PC-3 (cell line): ENCODE data around the gene AKR1C8. TPM values are rescaled to one million over a fixed set of nuclear protein-coding genes. Genes with fewer than 3 reads are reported as not detected.

Source experiments
- ATAC-seq: fragments of 200-7000 bp; cut with Tn5 transposase; 2 replicates; pipeline ENCODE4 v1.9.1; 2020; ENCODE audit warnings: mild to moderate bottlenecking, moderate library complexity
- BruUV-seq: library from RNA; stranded (reverse); fragments of 400-500 nt; replicated peaks from 2 replicates; lab custom pipeline; 2021; lab: Mats Ljungman, UMichigan
- CTCF ChIA-PET: fragments of 300-600 bp; sonication (Branson Sonifier 250); formaldehyde crosslinking; loops from one replicate; lab custom pipeline; 2022; ENCODE audit warnings: antibody characterized with exemption; lab: Charles Lee
- POLR2A ChIA-PET: fragments of 300-600 bp; sonication (Branson Sonifier 250); formaldehyde crosslinking; loops from one replicate; lab custom pipeline; 2022; ENCODE audit warnings: antibody characterized with exemption; ENCODE audit not compliant: unreplicated experiment; lab: Charles Lee
- DNase-seq: peaks from one replicate; pipeline ENCODE4 v3.0.0-alpha.2; 2015
- H2AFZ ChIP-seq: fragments of 300-600 bp; sonication (generic); 2 replicates; pipeline ENCODE4 v1.6.0; 2016; ENCODE audit warnings: antibody characterized with exemption, low read length
- H3F3A ChIP-seq: fragments of 300-600 bp; sonication (generic); one replicate; pipeline ENCODE4 v1.6.0; 2017; ENCODE audit warnings: antibody characterized with exemption, low read length, control low read depth, mild to moderate bottlenecking; ENCODE audit not compliant: unreplicated experiment
- H3K27ac ChIP-seq: fragments of 300-600 bp; sonication (generic); 2 replicates; pipeline ENCODE4 v1.5.1; 2016; ENCODE audit warnings: mild to moderate bottlenecking, low read length
- H3K27me3 ChIP-seq: fragments of 300-600 bp; sonication (generic); 2 replicates; pipeline ENCODE4 v1.6.1; 2016; ENCODE audit warnings: low read length, mixed read lengths
- H3K36me3 ChIP-seq: fragments of 300-600 bp; sonication (generic); 2 replicates; pipeline ENCODE4 v1.6.1; 2016; ENCODE audit warnings: low read depth, mixed run types, low read length, mixed read lengths
- H3K4me1 ChIP-seq: fragments of 300-600 bp; sonication (generic); 2 replicates; pipeline ENCODE4 v1.5.1; 2016; ENCODE audit warnings: low read length; ENCODE audit not compliant: insufficient read depth
- H3K4me2 ChIP-seq: fragments of 300-600 bp; sonication (generic); 2 replicates; pipeline ENCODE4 v1.6.0; 2016; ENCODE audit warnings: low read length
- H3K4me3 ChIP-seq: fragments of 300-600 bp; sonication (generic); 2 replicates; pipeline ENCODE4 v1.5.1; 2016; ENCODE audit warnings: mild to moderate bottlenecking, low read length, mixed read lengths
- H3K79me2 ChIP-seq: fragments of 300-600 bp; sonication (generic); 2 replicates; pipeline ENCODE4 v1.6.1; 2017; ENCODE audit warnings: low read length, mixed read lengths
- H3K9ac ChIP-seq: fragments of 300-600 bp; sonication (generic); 2 replicates; pipeline ENCODE4 v1.6.0; 2016; ENCODE audit warnings: mild to moderate bottlenecking, low read length
- H3K9me2 ChIP-seq: fragments of 300-600 bp; sonication (generic); replicated peaks from 2 replicates; pipeline ENCODE4 v1.6.1; 2016; ENCODE audit warnings: mixed run types, low read length, mixed read lengths
- H3K9me3 ChIP-seq: fragments of 300-600 bp; sonication (generic); 2 replicates; pipeline ENCODE4 v1.6.1; 2016; ENCODE audit warnings: low read length, mixed read lengths
- H4K20me1 ChIP-seq: fragments of 300-600 bp; sonication (generic); 2 replicates; pipeline ENCODE4 v1.6.1; 2016; ENCODE audit warnings: low read length, mixed read lengths
- CTCF ChIP-seq: fragments of 300-600 bp; sonication (generic); conservative IDR thresholded peaks from 2 replicates; pipeline ENCODE4 v1.5.1; 2017; ENCODE audit warnings: antibody characterized with exemption, low read depth, mild to moderate bottlenecking, low read length
- EZH2 ChIP-seq: fragments of 300-600 bp; sonication (generic); IDR thresholded peaks from one replicate; pipeline ENCODE4 v1.6.1; 2017; ENCODE audit warnings: antibody characterized with exemption, mild to moderate bottlenecking, low read length; ENCODE audit not compliant: unreplicated experiment
- EZH2phosphoT487 ChIP-seq: fragments of 300-600 bp; sonication (generic); IDR thresholded peaks from 2 replicates; pipeline ENCODE4 v1.6.1; 2018; ENCODE audit warnings: mild to moderate bottlenecking, antibody characterized with exemption, low read length, borderline replicate concordance
- intact Hi-C: fragments of 100-400 bp; cut with micrococcal nuclease; formaldehyde crosslinking; loops from 2 replicates; pipeline ENCODE4 v1.9.0; 2023
- total RNA-seq: library from RNA; depleted of rRNA; stranded (reverse); fragments of >200 nt; gene quantifications from 2 replicates; pipeline ENCODE4 v1.2.3, GENCODE V29; 2014

Gene AKR1C8
- total RNA-seq, 1 experiment from 2014 or later, result not detected

DNA sequence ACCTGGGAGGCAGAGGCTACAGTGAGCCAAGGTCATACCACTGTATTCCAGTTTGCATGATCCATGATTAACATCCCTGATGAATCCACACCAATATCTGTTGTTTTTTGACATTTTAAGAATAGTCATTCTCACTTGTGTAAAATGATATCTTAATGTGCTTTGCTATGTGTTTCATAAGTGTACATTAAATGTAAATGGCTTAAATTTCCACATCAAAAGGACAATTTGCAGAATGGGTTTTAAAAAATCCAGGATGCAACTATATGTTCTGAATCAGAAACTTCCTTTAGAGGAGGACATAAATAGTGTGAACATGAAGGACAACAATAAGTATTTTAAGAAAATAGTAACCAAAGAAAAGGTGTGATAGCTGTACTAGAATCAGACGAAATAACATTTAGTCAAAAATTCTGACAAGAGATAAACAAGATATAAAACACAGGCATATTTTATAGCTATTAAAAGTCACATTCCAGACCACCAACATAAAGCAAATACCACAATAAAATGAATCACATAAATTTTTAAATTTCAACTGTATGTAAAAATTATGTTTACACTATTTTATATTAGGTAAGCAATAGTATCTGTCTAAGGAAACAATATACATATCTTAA, 48.4 kb downstream of the AKR1C8 start:
- Histone ChIP-seq H3F3A (no peaks in the 10 kb centered on the region), H3K4me2 (no peak overlapping the region), H3K9ac (no peak overlapping the region), H2AFZ (no peak overlapping the region), H3K9me2 (no peaks in the 10 kb centered on the region), H4K20me1 (no peaks in the 10 kb centered on the region), H3K36me3 (no peaks in the 10 kb centered on the region), H3K79me2 (no peaks in the 10 kb centered on the region), H3K27ac (no peak overlapping the region), H3K4me1 (no peaks in the 10 kb centered on the region), H3K9me3 (no peaks in the 10 kb centered on the region), H3K27me3 (no peaks in the 10 kb centered on the region), H3K4me3 (no peak overlapping the region)
- ATAC-seq (no peak), DNase-seq (no peak)
- POLR2A ChIA-PET, result no interaction called here
- CTCF ChIA-PET, result no interaction called here
- intact Hi-C loops, result no loop called here
- BruUV-seq, result no TSS peak
- no peak for TF ChIP-seq CTCF
- TF ChIP-seq EZH2, result no peak
- no peak for TF ChIP-seq EZH2phosphoT487

DNA sequence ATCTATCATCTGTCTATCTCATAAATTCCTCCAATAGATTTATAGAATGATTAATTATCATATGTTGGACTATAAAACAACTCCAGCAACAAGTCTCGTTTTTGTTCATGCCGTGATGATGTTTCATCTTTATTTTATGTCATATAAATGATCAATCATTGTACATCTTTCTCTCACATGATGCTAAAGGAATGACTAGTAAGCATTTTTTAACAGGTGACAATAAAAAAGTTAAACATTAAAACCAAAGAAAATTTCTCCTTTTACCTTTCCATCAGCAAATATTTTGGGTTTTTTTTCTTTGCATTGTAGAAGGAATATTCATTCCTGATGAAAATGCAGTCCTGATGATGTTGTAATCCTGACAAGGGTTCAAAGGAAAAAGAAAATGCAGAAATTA, 49.4 kb downstream of the AKR1C8 start:
- TF ChIP-seq EZH2, result no peak
- no peak for TF ChIP-seq CTCF
- TF ChIP-seq EZH2phosphoT487, result no peak
- BruUV-seq, result no TSS peak
- no peak for ATAC-seq

GRCh38 chr10:5125315-5126044, 59.5 kb downstream of the AKR1C8 start:
- ChIA-PET CTCF (no interaction called here), POLR2A (no interaction called here)
- TF ChIP-seq EZH2phosphoT487, result no peak
- intact Hi-C loops, result no loop called here
- no peaks in the 10 kb centered on the region for H3F3A ChIP-seq
- H4K20me1 ChIP-seq, result no peaks in the 10 kb centered on the region
- H2AFZ ChIP-seq, result no peak overlapping the region
- H3K27me3 ChIP-seq, result no peaks in the 10 kb centered on the region
- ATAC-seq (no peak), DNase-seq (no peak)
- H3K4me3 ChIP-seq, result no peak overlapping the region
- no peaks in the 10 kb centered on the region for H3K9me2 ChIP-seq
- BruUV-seq, result no TSS peak
- no peak overlapping the region for H3K27ac ChIP-seq
- no peaks in the 10 kb centered on the region for H3K9me3 ChIP-seq
- H3K36me3 ChIP-seq, result no peaks in the 10 kb centered on the region
- no peaks in the 10 kb centered on the region for H3K4me1 ChIP-seq
- no peaks in the 10 kb centered on the region for H3K79me2 ChIP-seq
- H3K9ac ChIP-seq, result no peak overlapping the region
- no peak overlapping the region for H3K4me2 ChIP-seq

More for the DNA sequence above, 49.4 kb downstream of the AKR1C8 start:
- Histone ChIP-seq H3K4me1 (no peaks in the 10 kb centered on the region), H3K27me3 (no peaks in the 10 kb centered on the region), H4K20me1 (no peaks in the 10 kb centered on the region), H3K4me3 (no peak overlapping the region), H2AFZ (no peak overlapping the region), H3K9ac (no peak overlapping the region), H3K9me3 (no peaks in the 10 kb centered on the region), H3K9me2 (no peaks in the 10 kb centered on the region), H3K79me2 (no peaks in the 10 kb centered on the region), H3K36me3 (no peaks in the 10 kb centered on the region), H3K4me2 (no peak overlapping the region), H3K27ac (no peak overlapping the region), H3F3A (no peaks in the 10 kb centered on the region)
- CTCF ChIA-PET, result no interaction called here
- intact Hi-C loops, result no loop called here
- POLR2A ChIA-PET, result no interaction called here
- DNase-seq, result no peak
